Mononuclear cell (primary cell): ENCODE measurements around the gene SEMA4C. TPM values are rescaled to one million over a fixed set of nuclear protein-coding genes. Genes with fewer than 3 reads are reported as not detected.
"Not testable (repeated sequence)": the region's sequence is repeated elsewhere in the genome, so short reads cannot be mapped to it uniquely, and the experiment has no call there.

ENCODE experiments used
- H3K27me3 ChIP-seq: 2 replicates; pipeline ENCODE4 v1.6.0; 2011; ENCODE audit warnings: low read length, control low read depth; ENCODE audit not compliant: insufficient read depth
- H3K4me1 ChIP-seq: 2 replicates; pipeline ENCODE4 v1.5.1; 2011; ENCODE audit warnings: mild to moderate bottlenecking, low read length, control low read depth; ENCODE audit not compliant: insufficient read depth
- H3K4me3 ChIP-seq: 2 replicates; pipeline ENCODE4 v1.5.1; 2011; ENCODE audit warnings: mild to moderate bottlenecking, low read length, moderate library complexity
- H3K9me3 ChIP-seq: 2 replicates; pipeline ENCODE4 v1.5.1; 2011; ENCODE audit warnings: low read depth, mild to moderate bottlenecking, control low read depth, low read length
- total RNA-seq: library from RNA; depleted of rRNA; stranded (reverse); fragments of >200 nt; gene quantifications from one replicate; pipeline ENCODE4 v1.2.3, GENCODE V29; 2012

The SEMA4C gene
- total RNA-seq, 1 donor: 7.5 TPM

GRCh38 chr2:96867756-96868554 is 1.9 kb downstream of the SEMA4C start:
- Histone ChIP-seq H3K4me3 (peak overlapping the region; percentile 56), H3K27me3 (peaks cover 21% of the 10 kb centered on the region), H3K4me1 (peaks cover 51% of the 10 kb centered on the region), H3K9me3 (no peaks in the 10 kb centered on the region)

GRCh38 chr2:96866986-96867755 is 2.7 kb downstream of the SEMA4C start:
- Histone ChIP-seq H3K4me3 (no peak overlapping the region), H3K9me3 (no peaks in the 10 kb centered on the region), H3K4me1 (peaks cover 58% of the 10 kb centered on the region), H3K27me3 (peaks cover 18% of the 10 kb centered on the region)

GRCh38 chr2:96866586-96866985 is 3.3 kb downstream of the SEMA4C start:
- H3K9me3 ChIP-seq: no peaks in the 10 kb centered on the region
- H3K27me3 ChIP-seq: peaks cover 18% of the 10 kb centered on the region
- peaks cover 64% of the 10 kb centered on the region for H3K4me1 ChIP-seq
- H3K4me3 ChIP-seq: no peak overlapping the region

GRCh38 chr2:96866149-96866548 is 3.7 kb downstream of the SEMA4C start:
- Histone ChIP-seq H3K27me3 (peaks cover 14% of the 10 kb centered on the region), H3K4me3 (no peak overlapping the region)

GRCh38 chr2:96865654-96866053 is 4.2 kb downstream of the SEMA4C start:
- Histone ChIP-seq H3K4me1 (peaks cover 66% of the 10 kb centered on the region), H3K4me3 (no peak overlapping the region), H3K9me3 (no peaks in the 10 kb centered on the region), H3K27me3 (peaks cover 9% of the 10 kb centered on the region)

More at GRCh38 chr2:96866149-96866548, 3.7 kb downstream of the SEMA4C start:
- no peaks in the 10 kb centered on the region for H3K9me3 ChIP-seq
- H3K4me1 ChIP-seq: peaks cover 68% of the 10 kb centered on the region

GRCh38 chr2:96864343-96865091 is 5.4 kb downstream of the SEMA4C start:
- peaks cover 59% of the 10 kb centered on the region for H3K4me1 ChIP-seq
- no peaks in the 10 kb centered on the region for H3K9me3 ChIP-seq
- no peak overlapping the region for H3K4me3 ChIP-seq
- peaks cover 5% of the 10 kb centered on the region for H3K27me3 ChIP-seq

GRCh38 chr2:96863575-96864342 is 6.1 kb downstream of the SEMA4C start:
- peaks cover 60% of the 10 kb centered on the region for H3K4me1 ChIP-seq
- H3K4me3 ChIP-seq: no peak overlapping the region
- peaks cover 5% of the 10 kb centered on the region for H3K27me3 ChIP-seq
- H3K9me3 ChIP-seq: no peaks in the 10 kb centered on the region

- H3K9me3 ChIP-seq, H3K27me3 ChIP-seq, H3K4me3 ChIP-seq: not testable (repeated sequence)
- peaks cover 59% of the 10 kb centered on the region for H3K4me1 ChIP-seq
Observed at GRCh38 chr2:96863056-96863455, 6.8 kb downstream of the SEMA4C start.

GRCh38 chr2:96861074-96861473 is 8.8 kb downstream of the SEMA4C start:
- Histone ChIP-seq H3K4me3 (no peak overlapping the region), H3K27me3 (no peaks in the 10 kb centered on the region), H3K4me1 (peaks cover 53% of the 10 kb centered on the region), H3K9me3 (no peaks in the 10 kb centered on the region)

- Histone ChIP-seq H3K4me1 (peaks cover 45% of the 10 kb centered on the region), H3K9me3 (no peaks in the 10 kb centered on the region), H3K4me3 (no peak overlapping the region), H3K27me3 (no peaks in the 10 kb centered on the region)
Observed at GRCh38 chr2:96860065-96861029, 9.5 kb downstream of the SEMA4C start.

- H3K4me3 ChIP-seq: no peak overlapping the region
- H3K4me1 ChIP-seq: peaks cover 44% of the 10 kb centered on the region
- H3K27me3 ChIP-seq: no peaks in the 10 kb centered on the region
- H3K9me3 ChIP-seq: no peaks in the 10 kb centered on the region
Observed at GRCh38 chr2:96859681-96860064, 10.2 kb downstream of the SEMA4C start.

- Histone ChIP-seq H3K4me1 (peaks cover 44% of the 10 kb centered on the region), H3K27me3 (no peaks in the 10 kb centered on the region), H3K9me3 (no peaks in the 10 kb centered on the region), H3K4me3 (no peak overlapping the region)
Observed at GRCh38 chr2:96859099-96859649, 10.7 kb downstream of the SEMA4C start.

GRCh38 chr2:96857667-96858372 is 12.1 kb downstream of the SEMA4C start, which contains the start of gene ANKRD39:
TSS of gene ANKRD39 (minus strand) at chr2:96858016. CDS start at chr2:96857987, 29 bp downstream.
- Histone ChIP-seq H3K27me3 (no peaks in the 10 kb centered on the region), H3K4me3 (peak within 1 kb of the TSS; percentile 63), H3K9me3 (no peaks in the 10 kb centered on the region), H3K4me1 (peaks cover 34% of the 10 kb centered on the region)
